Adrenal gland (tissue), 12 donors: ENCODE data around the gene LURAP1L. TPM values are rescaled to one million over a fixed set of nuclear protein-coding genes. Genes with fewer than 3 reads are reported as not detected.

Experiments used
- DNase-seq, 7 donors: peaks; one replicate each; pipeline ENCODE4 v3.0.0-alpha.2; 2019 to 2020
- H3K27ac ChIP-seq, 5 donors: fragments of 200-600 bp; sonication (generic) in 4 of 5; 1 replicate in 3 of 5; 2 replicates in 2 of 5; pipeline versions ENCODE4 v1.5.1 to v1.8.0; 2016 to 2020; ENCODE audit warnings: mild to moderate bottlenecking in 1 of 5
- H3K27me3 ChIP-seq: fragments of 200-600 bp; 2 replicates; pipeline ENCODE4 v1.8.0; 2021
- H3K36me3 ChIP-seq, 2 donors: fragments of 200-600 bp; replicated peaks in 1 of 2; 1 replicate in 1 of 2; 2 replicates in 1 of 2; pipeline versions ENCODE4 v1.5.1 to v1.8.0; 2018 to 2022
- H3K4me1 ChIP-seq, 2 donors: fragments of 200-600 bp; replicated peaks in 1 of 2; 1 replicate in 1 of 2; 2 replicates in 1 of 2; pipeline versions ENCODE4 v1.5.1 to v1.8.0; 2018 to 2021
- H3K4me3 ChIP-seq, 4 donors: fragments of 200-600 bp; sonication (generic) in 3 of 4; one replicate each; pipeline ENCODE4 v1.5.1; 2016 to 2018
- H3K9me3 ChIP-seq, 3 donors: fragments of 200-600 bp; sonication (generic) in 1 of 3; replicated peaks in 1 of 3; 1 replicate in 2 of 3; 2 replicates in 1 of 3; pipeline versions ENCODE4 v1.5.1 to v1.8.0; 2016 to 2021
- POLR2A ChIP-seq, 2 donors: fragments of 450-650 bp; IDR thresholded peaks; one replicate each; pipeline ENCODE4 v1.6.1; 2017; ENCODE audit warnings: antibody characterized with exemption in 2 of 2, mild to moderate bottlenecking in 2 of 2, moderate library complexity in 1 of 2
- WGBS, 4 donors: extraction: QIAGEN DNeasy Blood & Tissue Kit in 2 of 4; methylation state at CpG; one replicate each; pipeline versions ENCODE4 v1.1.5 to v1.1.7; 2013 to 2017; 5-methylcytosine and 5-hydroxymethylcytosine counted together
- intact Hi-C, 2 donors: fragments of 100-400 bp; cut with DNase I; formaldehyde crosslinking; loops; one replicate each; pipeline versions ENCODE4 v1.14.1 to v1.15.0; 2022 to 2023
- polyA plus RNA-seq, 3 donors: library from polyadenylated mRNA; stranded (reverse); fragments of 200-250 nt in 2 of 3; fragments of 350-450 nt in 1 of 3; fragmentation: Illumina TruSeq in 1 of 3; extraction: RNeasy Lipid Tissue Mini Kit (QIAGEN cat#74804) in 1 of 3; gene quantifications; one replicate each; pipeline ENCODE4 v1.2.3, GENCODE V29; 2013 to 2014
- total RNA-seq, 9 donors: library from RNA; depleted of rRNA in 4 of 9; stranded (reverse); fragments of >200 nt in 4 of 9; fragments of 120-200 nt in 1 of 9; fragmentation: NEBNext Ultra II Directional in 1 of 9; extraction: Animal tissue kit (Norgen Biotek cat#: 25700) in 1 of 9; gene quantifications; one replicate each; pipeline versions ENCODE4 v1.1.0 to v1.2.4, GENCODE V29; 2013 to 2023
- TF ChIP-seq, protein P1 (sequence below), 6 experiments: fragments of 450-650 bp in 4 of 6; fragments of 200-600 bp in 2 of 6; sonication (generic) in 1 of 6; IDR thresholded peaks; 1 replicate in 5 of 6; 2 replicates in 1 of 6; pipeline versions ENCODE4 v1.5.1 to v1.8.0; 2016 to 2021; ENCODE audit warnings: antibody characterized with exemption in 6 of 6, mild to moderate bottlenecking in 2 of 6, moderate library complexity in 1 of 6
- donor health status: healthy with polysubstance abuse.
- donor health status: Bipolar disorder and iron deficiency.
- donor health status: DM: yes; HTN: yes; CAD: no.
- donor health status: DM: no; HTN: no; CAD: no.
- donor health status: DM: no; HTN: no; CAD: no.
- donor health status: DM: yes; HTN: yes; CAD: no.

LURAP1L gene
- total and polyA plus RNA-seq, 12 donors = 5.3 to 29.0 (median 10.3) TPM

DNA sequence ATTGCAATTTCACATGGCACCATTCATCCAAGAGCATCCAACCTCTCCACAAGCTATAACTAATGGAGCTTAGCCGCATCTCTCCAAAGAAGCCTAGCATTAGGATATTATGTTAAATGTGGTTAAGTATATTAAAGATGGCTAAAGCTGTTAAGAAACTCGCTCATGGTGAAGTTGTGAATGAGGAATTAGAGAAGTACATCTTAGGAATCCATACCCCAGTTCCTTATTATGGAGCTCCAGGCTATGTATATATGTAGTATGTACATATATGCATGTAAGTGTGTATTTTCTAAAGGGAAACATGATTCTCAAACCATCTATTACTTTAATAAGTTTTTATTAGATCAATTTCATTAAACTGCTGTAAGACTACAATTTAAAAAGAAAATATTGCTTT, 26.4 kb downstream of the LURAP1L start:
- 87 to 94% (median 91%) methylated on average over 2 of the region's 2 CpGs for WGBS, 4 donors
- intact Hi-C loops = no loop called here
- no peak for DNase-seq

GRCh38 chr9:12801663-12802062, 26.8 kb downstream of the LURAP1L start:
- TF ChIP-seq, protein P1, sequence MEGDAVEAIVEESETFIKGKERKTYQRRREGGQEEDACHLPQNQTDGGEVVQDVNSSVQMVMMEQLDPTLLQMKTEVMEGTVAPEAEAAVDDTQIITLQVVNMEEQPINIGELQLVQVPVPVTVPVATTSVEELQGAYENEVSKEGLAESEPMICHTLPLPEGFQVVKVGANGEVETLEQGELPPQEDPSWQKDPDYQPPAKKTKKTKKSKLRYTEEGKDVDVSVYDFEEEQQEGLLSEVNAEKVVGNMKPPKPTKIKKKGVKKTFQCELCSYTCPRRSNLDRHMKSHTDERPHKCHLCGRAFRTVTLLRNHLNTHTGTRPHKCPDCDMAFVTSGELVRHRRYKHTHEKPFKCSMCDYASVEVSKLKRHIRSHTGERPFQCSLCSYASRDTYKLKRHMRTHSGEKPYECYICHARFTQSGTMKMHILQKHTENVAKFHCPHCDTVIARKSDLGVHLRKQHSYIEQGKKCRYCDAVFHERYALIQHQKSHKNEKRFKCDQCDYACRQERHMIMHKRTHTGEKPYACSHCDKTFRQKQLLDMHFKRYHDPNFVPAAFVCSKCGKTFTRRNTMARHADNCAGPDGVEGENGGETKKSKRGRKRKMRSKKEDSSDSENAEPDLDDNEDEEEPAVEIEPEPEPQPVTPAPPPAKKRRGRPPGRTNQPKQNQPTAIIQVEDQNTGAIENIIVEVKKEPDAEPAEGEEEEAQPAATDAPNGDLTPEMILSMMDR (IDR thresholded peaks at IDR 0.05) = no peak
- TF ChIP-seq POLR2A (IDR thresholded peaks at IDR 0.05) = no peak
- no peaks in the 10 kb centered on the region for H3K9me3 ChIP-seq
- H3K36me3 ChIP-seq = no peaks in the 10 kb centered on the region
- H3K4me3 ChIP-seq = no peak overlapping the region
- no peak for DNase-seq
- no peaks in the 10 kb centered on the region for H3K4me1 ChIP-seq
- H3K27ac ChIP-seq = no peak overlapping the region
- H3K27me3 ChIP-seq = no peaks in the 10 kb centered on the region
- intact Hi-C loops = no loop called here

More for the DNA sequence above, 26.4 kb downstream of the LURAP1L start:
- Histone ChIP-seq H3K9me3 (no peaks in the 10 kb centered on the region), H3K27ac (no peak overlapping the region), H3K4me1 (no peaks in the 10 kb centered on the region), H3K36me3 (no peaks in the 10 kb centered on the region), H3K27me3 (no peaks in the 10 kb centered on the region), H3K4me3 (no peak overlapping the region)
- TF ChIP-seq, protein P1 (IDR thresholded peaks at IDR 0.05) = no peak
- no peak for TF ChIP-seq POLR2A (IDR thresholded peaks at IDR 0.05)

- no peak overlapping the region for H3K27ac ChIP-seq
- H3K4me1 ChIP-seq = no peaks in the 10 kb centered on the region
- no peak for DNase-seq
- H3K4me3 ChIP-seq = no peak overlapping the region
- TF ChIP-seq, protein P1 (IDR thresholded peaks at IDR 0.05) = no peak
- no peak for TF ChIP-seq POLR2A (IDR thresholded peaks at IDR 0.05)
- H3K27me3 ChIP-seq = no peaks in the 10 kb centered on the region
- WGBS, 4 donors = 67 to 90% (median 85%) methylated on average over 1 of the region's 1 CpG
- no peaks in the 10 kb centered on the region for H3K9me3 ChIP-seq
- no peaks in the 10 kb centered on the region for H3K36me3 ChIP-seq
- intact Hi-C loops = no loop called here
Measured at GRCh38 chr9:12802093-12802492, 27.3 kb downstream of the LURAP1L start.

DNA sequence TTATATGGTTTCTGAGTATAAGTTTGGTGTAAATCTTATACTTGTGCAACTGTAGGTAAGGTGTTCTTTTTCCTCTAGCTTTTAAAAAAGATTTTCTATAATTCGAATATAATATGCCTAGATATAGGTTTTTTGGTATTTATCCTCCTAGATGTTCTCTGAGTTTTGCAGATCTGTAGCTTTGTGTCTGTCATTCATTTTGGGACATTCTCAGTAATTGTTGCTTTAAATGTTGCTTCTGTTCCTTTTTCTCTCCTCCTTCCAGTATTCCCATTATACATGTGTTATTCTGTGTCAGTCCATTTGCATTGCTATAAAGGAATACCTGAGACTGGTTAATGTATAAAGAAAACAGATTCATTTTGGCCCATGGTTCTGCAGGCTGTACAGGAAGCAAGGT, 33.7 kb downstream of the LURAP1L start:
- no peaks in the 10 kb centered on the region for H3K9me3 ChIP-seq
- H3K4me3 ChIP-seq = no peak overlapping the region
- no peak overlapping the region for H3K27ac ChIP-seq
- no peaks in the 10 kb centered on the region for H3K27me3 ChIP-seq
- 81 to 91% (median 90%) methylated on average over 1 of the region's 1 CpG for WGBS, 4 donors
- no peaks in the 10 kb centered on the region for H3K36me3 ChIP-seq
- TF ChIP-seq POLR2A (IDR thresholded peaks at IDR 0.05) = no peak
- TF ChIP-seq, protein P1 (IDR thresholded peaks at IDR 0.05) = no peak
- intact Hi-C loops = no loop called here
- DNase-seq = no peak
- H3K4me1 ChIP-seq = peaks cover 1 to 15% of the 10 kb centered on the region in 2 donors
